ENCODE results near the gene ARHGAP9.
A peak's percentile ranks its signal among the peaks of the same experiment; 100 is the strongest.

Gene ARHGAP9

GRCh38 chr12:57455374-57456144, 24.1 kb downstream of the ARHGAP9 start:
- Histone ChIP-seq H3K9me2 (replicated peaks; ENCODE audit: low read depth, low read length) (no peaks in the 10 kb centered on the region), H3K36me3 (ENCODE audit: insufficient read depth, low read length) (no peaks in the 10 kb centered on the region), H3K4me2 (ENCODE audit: low read depth, low read length, poor library complexity, severe bottlenecking) (peak overlapping the region; percentile 50), H3K4me1 (ENCODE audit: insufficient read depth, low read length, poor library complexity, severe bottlenecking) (peaks cover 17% of the 10 kb centered on the region), H3K9ac (ENCODE audit: low read depth, low read length, poor library complexity, severe bottlenecking) (no peak overlapping the region), H3F3A (ENCODE audit: low read depth) (peaks cover 2% of the 10 kb centered on the region; the same call in 1 of the 2 replicates), H3K9me3 (ENCODE audit: insufficient read depth, low read depth, low read length) (no peaks in the 10 kb centered on the region), H3K4me3 (ENCODE audit: low read length, poor library complexity, severe bottlenecking) (peak overlapping the region; percentile 37), H2AFZ (ENCODE audit: low read length) (peak overlapping the region; percentile 72), H4K20me1 (ENCODE audit: insufficient read depth, low read length, poor library complexity, severe bottlenecking) (no peaks in the 10 kb centered on the region), H3K27me3 (ENCODE audit: insufficient read depth, low read length, poor library complexity, severe bottlenecking) (no peaks in the 10 kb centered on the region), H3K79me2 (ENCODE audit: insufficient read depth, low read length) (no peaks in the 10 kb centered on the region)
- TF ChIP-seq EZH2phosphoT487 (IDR thresholded peaks at IDR 0.05; ENCODE audit: borderline replicate concordance) (no peak), CTCF (conservative IDR thresholded peaks at IDR 0.05; ENCODE audit: low read length) (no peak)

DNA sequence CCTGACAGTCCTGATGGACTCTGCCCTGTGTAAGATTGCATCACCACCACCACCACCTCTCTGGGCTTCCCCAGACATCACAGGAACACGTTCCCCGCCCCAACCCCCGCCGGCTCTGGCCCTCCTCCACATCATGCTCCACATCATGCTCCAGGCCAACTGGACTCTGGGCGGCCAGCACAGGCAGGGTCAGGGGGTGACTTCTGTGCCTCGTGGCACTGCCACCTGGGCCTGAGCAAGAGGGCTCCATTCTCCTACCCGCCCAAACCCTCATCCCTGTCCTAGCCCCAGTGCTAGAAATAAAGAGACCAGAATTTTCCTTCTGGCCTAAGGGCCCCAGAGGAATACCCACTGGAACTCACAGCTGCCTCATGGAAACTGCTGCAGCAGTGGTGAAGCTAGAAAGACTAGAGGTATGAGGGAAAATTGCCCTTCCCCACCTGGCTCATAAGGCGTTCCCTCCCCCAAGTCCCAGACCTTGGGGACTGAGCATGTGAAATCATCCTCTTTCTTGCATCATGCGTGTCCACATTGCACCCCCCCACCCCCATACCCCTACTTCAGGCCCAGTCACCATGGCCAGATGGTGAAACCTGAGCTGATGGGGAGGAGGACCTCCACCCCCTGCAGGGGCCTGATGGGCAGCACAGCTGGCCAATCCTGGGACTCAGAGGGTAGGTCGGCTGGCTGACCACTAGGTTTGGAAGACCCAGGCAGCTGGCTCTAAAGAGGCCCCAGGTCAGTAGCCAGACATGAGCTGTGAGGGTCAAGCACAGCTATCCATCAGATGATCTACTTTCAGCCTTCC, 24.9 kb downstream of the ARHGAP9 start, which contains the start of gene INHBE:
TSS of gene INHBE (plus strand) at position 742 of the 808 bp plus-strand sequence. CDS start 230 bp downstream, outside the sequence.
- H3K4me3 ChIP-seq (ENCODE audit: low read length, poor library complexity, severe bottlenecking), result peak within 1 kb of the TSS; percentile 37
- peaks cover 12% of the 10 kb centered on the region for H3K4me1 ChIP-seq (ENCODE audit: insufficient read depth, low read length, poor library complexity, severe bottlenecking)
- H3K27me3 ChIP-seq (ENCODE audit: insufficient read depth, low read length, poor library complexity, severe bottlenecking), result no peaks in the 10 kb centered on the region
- no peaks in the 10 kb centered on the region for H3K36me3 ChIP-seq (ENCODE audit: insufficient read depth, low read length)
- H2AFZ ChIP-seq (ENCODE audit: low read length), result peak within 1 kb of the TSS; percentile 72
- no peaks in the 10 kb centered on the region for H4K20me1 ChIP-seq (ENCODE audit: insufficient read depth, low read length, poor library complexity, severe bottlenecking)
- no peaks in the 10 kb centered on the region for H3K9me2 ChIP-seq (replicated peaks; ENCODE audit: low read depth, low read length)
- H3F3A ChIP-seq (ENCODE audit: low read depth), result no peaks in the 10 kb centered on the region
- H3K9me3 ChIP-seq (ENCODE audit: insufficient read depth, low read depth, low read length), result no peaks in the 10 kb centered on the region
- H3K9ac ChIP-seq (ENCODE audit: low read depth, low read length, poor library complexity, severe bottlenecking), result peak within 1 kb of the TSS; percentile 24
- H3K79me2 ChIP-seq (ENCODE audit: insufficient read depth, low read length), result no peaks in the 10 kb centered on the region
- peak within 1 kb of the TSS; percentile 50 for H3K4me2 ChIP-seq (ENCODE audit: low read depth, low read length, poor library complexity, severe bottlenecking)
- no peak for TF ChIP-seq EZH2phosphoT487 (IDR thresholded peaks at IDR 0.05; ENCODE audit: borderline replicate concordance)
- TF ChIP-seq CTCF (conservative IDR thresholded peaks at IDR 0.05; ENCODE audit: low read length), result no peak

DNA sequence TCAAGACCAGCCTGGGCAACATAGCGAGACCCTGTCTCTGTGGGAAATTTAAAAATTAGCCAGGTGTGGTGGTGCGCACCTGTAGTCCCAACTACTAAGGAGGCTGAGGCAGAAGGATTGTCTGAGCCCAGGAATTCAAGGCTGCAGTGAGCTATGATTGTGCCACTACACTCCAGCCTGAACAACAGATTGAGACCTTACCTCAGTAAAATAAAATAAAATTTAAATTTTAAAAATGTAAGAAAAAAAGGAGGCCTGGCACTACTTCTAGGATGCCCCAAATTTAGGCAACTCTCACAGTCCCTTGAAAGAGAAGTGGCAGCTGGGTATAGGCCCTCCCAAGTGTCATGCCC, 25.5 kb downstream of the ARHGAP9 start:
- TF ChIP-seq EZH2phosphoT487 (IDR thresholded peaks at IDR 0.05; ENCODE audit: borderline replicate concordance) (no peak), CTCF (conservative IDR thresholded peaks at IDR 0.05; ENCODE audit: low read length) (no peak)
- Histone ChIP-seq H3K4me3 (ENCODE audit: low read length, poor library complexity, severe bottlenecking) (no peak overlapping the region), H3K79me2 (ENCODE audit: insufficient read depth, low read length) (no peaks in the 10 kb centered on the region), H2AFZ (ENCODE audit: low read length) (no peak overlapping the region), H4K20me1 (ENCODE audit: insufficient read depth, low read length, poor library complexity, severe bottlenecking) (no peaks in the 10 kb centered on the region), H3K36me3 (ENCODE audit: insufficient read depth, low read length) (no peaks in the 10 kb centered on the region), H3K27me3 (ENCODE audit: insufficient read depth, low read length, poor library complexity, severe bottlenecking) (no peaks in the 10 kb centered on the region), H3K9me3 (ENCODE audit: insufficient read depth, low read depth, low read length) (no peaks in the 10 kb centered on the region), H3K4me2 (ENCODE audit: low read depth, low read length, poor library complexity, severe bottlenecking) (no peak overlapping the region), H3F3A (ENCODE audit: low read depth) (no peaks in the 10 kb centered on the region), H3K4me1 (ENCODE audit: insufficient read depth, low read length, poor library complexity, severe bottlenecking) (peaks cover 12% of the 10 kb centered on the region), H3K9ac (ENCODE audit: low read depth, low read length, poor library complexity, severe bottlenecking) (no peak overlapping the region), H3K9me2 (replicated peaks; ENCODE audit: low read depth, low read length) (no peaks in the 10 kb centered on the region)

Measured in Loucy (cell line).